DMS153 (cell line): ENCODE measurements around the gene TMEM242.
"Not testable (repeated sequence)": the region's sequence is repeated elsewhere in the genome, so short reads cannot be mapped to it uniquely, and the experiment has no call there.

ENCODE experiments used
- DNase-seq: peaks from one replicate; lab custom pipeline; 2025; lab: John Stamatoyannopoulos, UW

Gene TMEM242

DNA sequence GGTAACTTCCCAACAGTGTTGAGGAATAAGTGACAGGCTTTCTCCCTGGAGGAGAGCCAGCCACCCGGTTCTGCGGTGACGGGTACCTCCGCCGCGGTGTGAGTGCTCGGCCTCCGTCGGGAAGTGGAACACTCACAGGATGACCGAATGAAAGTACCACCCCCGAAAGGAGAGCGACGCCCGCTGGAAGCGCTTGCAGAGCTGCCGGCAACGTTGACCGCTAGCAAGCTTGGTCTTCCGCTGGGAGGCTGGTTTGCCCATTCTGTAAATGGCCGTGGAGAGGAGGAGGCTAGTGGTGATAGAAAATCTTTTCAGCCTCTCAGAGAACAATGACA, 614 bp upstream of the TMEM242 start:
- DNase-seq = no peak

DNA sequence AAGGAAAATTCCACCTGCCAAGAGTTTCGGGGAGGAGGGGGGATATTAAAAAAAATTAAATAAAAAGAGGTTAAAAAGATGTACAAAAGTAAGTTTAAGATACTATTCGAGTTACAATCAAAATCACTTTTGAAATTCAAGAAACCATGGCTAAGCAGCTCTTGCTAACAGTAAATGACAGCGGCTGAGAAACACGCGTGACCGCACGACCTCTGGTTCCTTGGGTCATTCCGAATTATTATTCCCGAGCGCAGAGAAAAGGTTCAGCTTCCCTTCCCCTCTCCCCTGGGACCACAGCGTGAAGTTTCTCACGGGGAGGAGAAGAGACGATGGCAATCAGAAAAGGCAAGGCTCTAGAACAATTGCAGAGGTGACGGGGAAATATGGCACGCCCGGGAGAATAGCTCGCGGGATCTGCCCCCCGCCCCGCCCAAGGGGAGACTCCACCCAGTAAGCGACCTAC, 496 bp downstream of the TMEM242 start:
- DNase-seq = no peak

DNA sequence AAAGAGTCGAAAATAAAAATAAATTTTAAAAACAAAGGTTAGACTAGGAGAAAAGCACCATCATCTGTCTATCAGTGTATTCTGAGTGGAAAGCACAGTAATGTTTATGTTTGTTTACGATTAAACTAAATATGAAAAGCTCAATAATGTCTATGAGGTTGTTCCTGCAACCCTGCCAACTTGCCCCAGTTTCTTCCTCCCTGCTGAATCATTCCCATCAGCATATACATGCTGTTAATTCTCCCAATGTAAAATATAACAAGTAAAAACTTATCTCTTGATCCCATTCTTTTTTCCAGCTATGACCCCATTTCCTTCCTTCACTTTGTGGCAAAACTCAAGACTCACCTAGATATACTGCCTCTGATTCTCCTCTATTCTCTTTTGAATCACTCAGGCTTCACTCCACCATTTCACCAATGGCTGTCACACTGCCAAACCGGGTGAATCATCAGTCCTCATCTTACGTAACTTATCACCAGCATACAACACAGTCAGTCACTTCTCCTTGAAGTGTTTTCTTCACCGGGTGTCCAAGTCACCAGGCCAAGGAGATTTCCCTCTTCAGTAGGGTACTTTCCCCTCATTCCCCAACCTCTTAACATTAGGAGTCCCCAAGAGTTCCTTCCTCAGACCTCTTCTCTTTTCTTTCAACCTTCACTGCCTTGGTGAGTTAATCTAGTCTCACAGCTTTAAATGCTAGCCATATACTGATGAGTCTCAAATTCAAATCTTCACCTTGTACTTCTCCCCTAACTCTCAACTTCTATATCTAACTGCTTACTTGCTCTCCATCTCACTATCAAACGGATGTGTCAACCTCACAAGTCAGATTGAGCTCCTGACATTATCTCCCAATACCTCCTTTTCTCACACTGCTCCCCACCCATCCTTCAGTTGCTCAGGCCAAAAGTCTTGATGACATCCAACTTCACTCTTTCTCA, 6.2 kb downstream of the TMEM242 start:
- DNase-seq = no peak

DNA sequence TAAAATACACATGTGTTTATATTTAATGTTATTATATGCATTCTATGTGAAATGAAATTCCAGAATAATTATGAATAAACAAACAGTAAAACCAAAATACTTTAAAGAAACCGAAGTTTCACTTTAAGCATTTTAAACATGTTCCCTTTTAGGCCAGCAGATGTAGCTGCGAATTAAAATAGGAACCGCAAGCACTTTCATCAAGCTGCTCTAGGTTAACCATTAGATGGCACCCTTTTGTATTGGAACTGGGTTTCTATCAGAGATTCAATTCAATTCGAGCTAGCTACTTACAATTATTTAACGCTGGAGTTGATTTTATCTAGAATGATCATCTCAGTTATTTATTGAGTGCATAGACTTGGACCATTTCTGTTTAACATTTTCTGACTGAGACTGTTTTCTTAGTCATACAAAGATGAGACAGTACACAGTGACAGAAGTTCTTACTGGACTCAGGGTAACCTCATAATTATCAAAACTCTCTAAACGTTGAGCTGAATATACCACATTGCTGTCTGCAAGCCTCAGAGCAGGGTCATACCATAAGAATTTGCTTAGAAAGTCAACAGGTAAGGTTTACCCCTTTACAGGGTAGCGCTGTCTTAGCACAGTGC, 8.5 kb downstream of the TMEM242 start:
- DNase-seq = no peak

DNA sequence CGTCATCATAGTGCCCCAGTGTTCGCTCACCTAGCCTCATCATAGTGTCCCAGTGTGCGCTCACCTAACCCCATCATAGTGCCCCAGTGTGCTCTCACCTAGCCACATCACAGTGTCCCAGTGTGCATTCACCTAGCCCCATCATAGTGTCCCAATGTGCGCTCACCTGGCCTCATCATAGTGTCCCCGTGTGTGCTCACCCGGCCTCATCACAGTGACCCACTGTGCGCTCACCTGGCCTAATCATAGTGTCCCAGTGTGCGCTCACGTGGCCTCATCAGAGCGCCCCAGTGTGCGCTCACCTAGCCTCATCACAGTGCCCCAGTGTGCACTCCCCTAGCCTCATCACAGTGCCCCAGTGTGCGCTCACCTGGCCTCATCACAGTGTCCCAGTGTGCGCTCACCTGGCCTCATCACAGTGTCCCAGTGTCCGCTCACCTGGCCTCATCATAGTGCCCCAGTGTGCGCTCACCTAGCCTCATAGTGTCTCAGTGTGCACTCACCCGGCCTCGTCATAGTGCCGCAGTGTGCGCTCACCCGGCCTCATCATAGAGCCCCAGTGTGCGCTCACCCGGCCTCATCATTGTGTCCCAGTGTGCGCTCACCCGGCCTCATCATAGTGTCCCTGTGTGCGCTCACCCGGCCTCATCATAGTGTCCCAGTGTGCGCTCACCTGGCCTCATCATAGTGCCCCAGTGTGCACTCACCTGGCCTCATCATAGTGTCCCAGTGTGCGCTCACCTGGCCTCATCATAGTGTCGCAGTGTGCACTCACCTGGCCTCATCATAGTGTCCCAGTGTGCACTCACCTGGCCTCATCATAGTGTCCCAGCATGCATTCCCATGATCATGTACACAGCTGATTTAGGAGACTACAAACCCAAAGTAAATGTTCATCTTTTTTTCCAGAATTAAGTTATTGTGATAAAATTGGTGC, 9.5 kb downstream of the TMEM242 start:
- DNase-seq = no peak

DNA sequence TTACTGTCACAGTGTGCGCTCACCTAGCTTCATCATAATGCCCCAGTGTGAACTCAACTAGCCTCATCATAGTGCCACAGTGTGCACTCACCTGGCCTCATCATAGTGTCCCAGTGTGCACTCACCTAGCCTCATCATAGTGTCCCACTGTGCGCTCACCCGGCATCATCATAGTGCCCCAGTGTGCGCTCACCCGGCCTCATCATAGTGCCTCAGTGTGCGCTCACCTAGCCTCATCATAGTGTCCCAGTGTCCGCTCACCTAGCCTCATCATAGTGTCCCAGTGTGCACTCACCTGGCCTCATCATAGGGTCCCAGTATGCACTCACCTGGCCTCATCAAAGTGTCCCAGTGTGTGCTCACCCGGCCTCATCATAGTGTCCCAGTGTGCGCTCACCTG, 10.6 kb downstream of the TMEM242 start:
- no peak for DNase-seq

DNA sequence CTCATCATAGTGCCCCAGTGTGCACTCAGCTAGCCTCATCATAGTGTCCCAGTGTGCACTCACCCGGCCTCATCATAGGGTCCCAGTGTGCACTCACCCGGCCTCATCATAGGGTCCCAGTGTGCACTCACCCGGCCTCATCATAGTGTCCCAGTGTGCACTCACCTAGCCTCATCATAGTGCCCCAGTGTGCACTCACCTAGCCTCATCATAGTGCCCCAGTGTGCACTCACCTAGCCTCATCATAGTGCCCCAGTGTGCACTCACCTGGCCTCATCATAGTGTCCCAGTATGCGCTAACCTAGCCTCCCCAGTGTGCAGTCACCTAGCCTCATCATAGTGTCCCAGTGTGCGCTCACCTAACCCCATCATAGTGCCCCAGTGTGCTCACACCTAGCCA, 12.6 kb downstream of the TMEM242 start:
- DNase-seq = not testable (repeated sequence)

DNA sequence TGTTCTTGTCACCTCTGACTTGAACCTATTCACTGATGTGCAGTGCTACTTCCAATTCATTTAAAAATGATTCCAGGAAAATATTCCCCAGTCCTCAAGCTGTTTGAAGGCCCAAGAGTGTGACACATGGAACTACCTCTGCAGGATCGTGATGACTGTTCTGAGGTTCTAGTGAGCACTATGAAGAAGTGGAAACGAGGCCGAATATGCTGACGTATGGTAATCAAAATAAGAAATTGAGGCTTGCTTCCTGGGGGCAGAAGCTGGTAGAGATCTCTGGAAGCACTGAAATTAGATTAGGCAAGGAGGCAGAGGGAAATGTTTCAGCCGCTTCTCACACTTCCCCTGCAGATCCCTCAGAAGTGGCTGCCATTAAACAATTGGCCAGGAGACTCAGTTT, 15.7 kb downstream of the TMEM242 start:
- DNase-seq = no peak

DNA sequence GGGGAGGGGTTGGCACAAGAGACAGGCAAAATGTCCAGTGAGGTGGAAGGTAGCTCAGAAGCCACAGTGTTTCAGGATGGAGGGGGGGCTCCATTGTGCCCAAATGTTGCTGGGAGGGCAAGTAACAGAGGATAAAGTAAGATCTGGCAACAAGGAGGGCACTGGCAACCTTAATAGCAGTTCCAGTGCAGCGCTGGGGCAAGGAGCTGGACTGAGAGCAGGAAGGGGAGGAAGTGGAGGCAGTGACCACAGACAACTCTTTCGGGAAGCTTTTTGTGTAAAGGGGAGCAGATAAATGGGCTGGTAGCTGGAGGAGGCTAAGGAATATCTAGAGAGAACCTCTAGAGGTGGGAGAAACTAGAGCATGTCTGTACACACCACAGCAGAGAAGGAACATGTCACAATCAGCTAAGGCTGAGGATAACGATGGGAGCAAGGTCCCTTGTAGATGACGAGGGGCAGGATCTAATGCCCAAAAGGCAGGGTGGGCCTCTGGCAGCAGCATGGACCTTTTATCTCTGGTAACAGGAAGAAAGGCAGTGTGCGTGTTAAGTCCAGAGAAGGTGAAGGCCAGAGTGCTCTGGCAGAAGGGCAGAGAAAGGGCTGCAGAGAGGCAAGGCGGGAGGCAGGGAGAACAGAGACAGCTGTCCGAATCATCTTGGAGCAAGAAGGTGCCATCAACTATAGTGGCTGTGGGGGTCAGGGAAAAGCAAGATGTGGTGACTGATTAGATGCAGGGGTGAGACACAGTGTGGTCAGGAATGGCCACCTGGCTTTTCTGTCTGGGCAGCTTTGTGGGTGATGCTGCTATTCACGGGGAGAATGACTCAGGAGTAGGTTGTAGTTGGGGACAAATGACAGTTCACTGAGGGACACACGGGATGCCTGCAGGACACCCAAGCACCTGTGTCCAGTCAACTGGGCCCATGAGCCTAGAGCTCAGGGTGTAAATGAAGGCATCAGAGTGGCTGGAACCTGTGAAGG, 17.4 kb downstream of the TMEM242 start:
- no peak for DNase-seq

DNA sequence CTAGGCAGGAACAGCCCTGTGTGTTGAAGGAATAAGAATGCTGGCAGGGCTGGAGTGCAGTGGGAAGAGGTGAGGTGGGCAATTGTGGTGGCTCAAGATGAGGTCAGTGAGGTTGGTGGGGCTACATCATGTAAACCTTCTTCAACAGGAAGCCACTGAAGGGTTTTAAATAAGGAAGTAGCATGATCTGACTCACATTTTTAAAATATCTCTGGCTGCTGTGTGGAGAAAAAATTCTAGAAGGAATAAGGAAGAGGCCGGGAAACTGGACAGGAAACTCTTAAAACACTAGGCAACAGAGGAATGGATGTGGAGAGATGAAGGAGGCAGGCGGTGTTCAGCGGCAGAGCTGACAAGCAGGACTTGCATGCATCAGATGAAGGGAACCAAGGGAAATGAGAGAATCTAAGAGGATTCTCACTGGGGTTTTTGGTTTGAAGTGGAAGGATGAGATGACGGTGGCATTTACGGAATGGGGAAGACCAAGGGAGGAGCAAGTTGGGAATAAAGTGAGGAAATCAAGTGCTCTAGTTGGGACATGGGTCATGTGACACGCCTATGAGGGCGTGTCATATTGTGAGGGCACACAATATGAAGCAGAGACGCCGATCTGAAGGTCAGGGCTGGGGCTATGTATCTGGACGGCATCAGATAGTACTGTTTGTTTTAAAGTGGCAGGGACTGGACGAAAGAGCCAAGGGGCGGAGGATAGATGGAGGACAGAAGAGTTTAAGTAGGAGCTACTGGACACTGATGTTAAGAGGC, 18.2 kb downstream of the TMEM242 start:
- no peak for DNase-seq

DNA sequence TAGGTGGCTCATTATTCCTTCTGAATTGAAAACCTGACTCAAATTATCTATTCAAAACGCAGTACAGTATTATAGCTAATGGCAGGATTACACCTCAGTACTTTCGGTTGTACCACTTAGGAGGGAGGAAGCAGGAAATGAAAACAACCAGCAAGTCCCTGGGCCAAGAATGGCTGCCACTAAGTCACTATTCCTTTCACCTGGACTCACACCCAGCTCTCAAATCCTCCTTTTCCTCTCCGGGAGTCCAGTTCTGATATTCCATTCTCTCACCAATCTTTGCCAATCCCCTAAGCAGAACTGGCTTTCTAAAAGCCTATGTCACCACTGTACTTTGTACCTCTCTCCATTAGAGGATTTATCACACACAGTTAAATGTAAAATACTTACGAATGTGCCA, 20.6 kb downstream of the TMEM242 start:
- DNase-seq = no peak

DNA sequence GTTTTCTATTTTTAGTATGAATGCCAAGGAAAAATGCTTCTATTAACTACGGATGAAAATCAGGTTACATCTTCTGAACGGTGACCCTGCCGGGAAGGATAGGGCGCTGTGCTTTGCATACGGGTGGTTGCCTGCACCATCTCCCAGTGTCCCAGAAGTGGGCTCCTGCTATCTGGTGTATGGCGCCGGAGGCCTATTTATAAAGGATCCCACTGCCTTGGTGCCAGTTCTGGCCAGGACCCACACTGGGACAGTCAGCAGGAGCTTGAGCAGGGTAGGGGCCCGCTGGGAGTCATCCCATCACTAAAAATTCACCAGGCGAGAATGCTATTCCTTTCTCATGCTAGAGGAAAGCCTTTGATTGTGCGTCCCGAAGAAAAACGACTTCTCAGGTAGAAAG, 22.9 kb downstream of the TMEM242 start:
- no peak for DNase-seq

DNA sequence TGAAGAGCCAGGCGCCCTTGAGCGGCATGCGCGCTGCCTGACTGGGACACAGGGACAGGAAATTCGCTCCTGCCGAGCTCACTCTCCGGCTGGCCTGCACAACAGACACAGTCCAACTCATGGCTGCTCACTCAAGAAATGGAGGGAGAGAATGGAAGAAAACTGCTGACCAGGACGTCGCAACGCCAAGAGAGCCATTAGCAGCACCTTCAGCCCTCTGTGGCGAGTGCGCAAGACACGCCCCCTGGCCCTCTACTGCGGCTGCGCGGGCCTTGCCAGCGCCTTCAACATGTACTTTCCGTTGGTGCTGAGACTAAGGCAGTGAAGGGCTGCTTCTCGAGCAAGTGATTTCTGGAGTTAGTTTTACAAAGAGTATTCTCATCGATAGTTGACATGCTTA, 23.3 kb downstream of the TMEM242 start:
- no peak for DNase-seq

DNA sequence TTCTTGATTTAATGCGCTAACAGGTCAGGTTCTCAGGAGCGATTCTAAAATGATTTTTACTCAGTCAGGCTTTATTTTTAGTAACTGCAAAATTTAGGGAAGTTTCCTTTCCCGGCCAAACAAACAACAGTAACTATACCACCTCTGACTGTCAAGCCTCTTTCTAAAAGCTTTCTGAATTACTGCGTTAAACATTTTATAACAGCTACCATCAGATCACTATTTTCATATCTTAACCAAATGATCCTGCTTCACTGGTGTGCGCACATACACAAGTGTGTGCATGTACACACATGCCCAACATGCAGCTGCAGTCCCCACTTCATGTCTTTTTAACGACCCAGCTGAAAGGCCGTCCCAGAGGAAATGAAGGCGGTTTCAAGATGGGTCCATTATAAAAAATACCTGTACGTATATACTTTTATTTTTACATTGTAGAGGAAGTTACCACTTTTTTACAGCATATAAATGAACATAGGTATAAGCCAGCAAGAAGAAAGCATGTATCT, 25.0 kb downstream of the TMEM242 start:
- no peak for DNase-seq

DNA sequence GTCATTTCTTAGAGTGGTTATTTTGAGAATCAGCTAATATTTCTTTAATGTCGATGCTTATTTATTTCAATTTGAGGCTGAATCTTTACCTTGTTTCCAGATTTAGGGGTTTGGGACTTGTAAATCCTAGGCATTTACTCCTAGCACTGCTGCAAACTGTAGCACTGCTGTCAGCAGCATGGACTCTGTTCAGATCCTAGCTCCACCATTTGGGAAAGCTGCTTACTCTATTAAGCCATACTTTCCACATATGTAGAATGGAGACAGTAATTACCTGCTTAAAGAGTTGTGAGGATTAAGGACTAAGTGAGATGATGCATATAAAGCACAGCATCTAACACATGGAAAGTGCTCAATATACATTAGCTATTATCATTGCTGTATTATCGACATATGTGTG, 28.7 kb downstream of the TMEM242 start:
- no peak for DNase-seq

DNA sequence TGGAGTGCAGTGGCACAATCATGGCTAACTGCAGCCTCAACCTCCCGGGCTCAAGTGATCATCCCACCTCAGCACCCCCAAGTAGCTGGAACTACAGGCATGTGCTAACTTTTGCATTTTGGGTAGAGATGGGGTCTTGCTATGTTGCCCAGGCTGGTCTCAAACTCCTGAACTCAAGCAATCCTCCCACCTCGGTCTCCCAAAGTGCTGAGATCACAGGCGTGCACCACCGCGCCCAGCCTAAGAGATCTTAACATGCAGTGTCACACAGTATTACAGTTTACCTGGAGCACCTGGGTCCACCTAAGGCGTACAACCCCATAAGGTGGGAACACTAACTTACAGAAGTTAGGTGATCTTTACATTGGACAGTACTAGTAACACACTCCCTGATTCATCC, 29.5 kb downstream of the TMEM242 start:
- no peak for DNase-seq

DNA sequence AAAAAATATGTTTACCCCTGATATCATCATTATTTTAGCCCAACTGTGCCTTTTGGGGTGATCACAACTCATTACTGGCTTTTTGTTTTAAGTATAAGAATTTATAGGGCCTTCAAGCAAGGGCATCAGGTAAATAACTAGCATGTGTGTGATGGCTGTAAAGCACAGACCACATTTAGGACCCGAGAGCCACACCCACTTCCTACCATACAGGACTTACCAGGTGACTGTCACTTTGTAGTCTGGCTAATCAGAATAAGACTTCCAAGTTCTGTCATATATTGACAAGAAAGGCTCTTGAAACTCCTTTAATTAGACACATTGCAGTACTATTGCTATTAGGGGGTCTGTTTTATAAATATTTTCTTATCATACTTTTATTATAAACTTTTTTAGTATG, 31.1 kb downstream of the TMEM242 start:
- DNase-seq = no peak

DNA sequence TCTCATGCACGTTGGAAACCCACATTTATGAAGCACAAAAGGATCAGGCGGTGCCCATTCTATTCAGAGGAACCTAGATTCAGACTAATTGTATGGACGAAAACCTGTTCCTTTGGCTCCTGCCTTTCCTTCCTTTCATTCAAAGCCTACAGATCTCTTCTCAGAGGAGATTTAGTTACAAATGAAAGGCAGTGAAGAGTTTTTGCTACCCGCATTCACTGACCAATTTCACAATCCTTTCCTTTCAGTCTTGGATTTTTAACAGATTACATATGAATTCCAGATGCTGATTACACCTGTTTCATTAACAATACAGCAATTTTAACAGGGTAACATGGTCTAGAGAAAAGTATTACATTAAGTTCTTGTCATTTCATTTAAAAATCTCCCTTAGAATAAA, 32.0 kb downstream of the TMEM242 start:
- no peak for DNase-seq

DNA sequence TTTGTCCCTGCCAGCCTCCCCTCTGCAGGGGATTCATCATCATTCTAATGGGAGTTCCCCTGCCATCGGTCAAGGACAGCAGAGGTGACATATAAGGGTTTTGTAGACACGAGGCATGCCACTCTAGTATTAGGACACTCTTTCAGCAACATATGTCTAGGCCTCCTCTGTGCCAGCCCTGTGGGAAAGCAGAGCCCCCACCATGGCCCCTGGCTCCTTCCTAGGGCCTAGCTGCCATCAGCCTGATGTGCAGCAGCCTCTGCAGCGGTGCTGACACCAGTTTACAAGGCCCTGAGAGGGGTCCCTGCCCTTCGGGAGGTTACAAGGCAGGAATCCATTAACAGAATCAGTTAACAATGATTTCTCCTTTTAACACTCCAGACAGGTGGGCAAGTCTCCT, 32.5 kb downstream of the TMEM242 start:
- no peak for DNase-seq

DNA sequence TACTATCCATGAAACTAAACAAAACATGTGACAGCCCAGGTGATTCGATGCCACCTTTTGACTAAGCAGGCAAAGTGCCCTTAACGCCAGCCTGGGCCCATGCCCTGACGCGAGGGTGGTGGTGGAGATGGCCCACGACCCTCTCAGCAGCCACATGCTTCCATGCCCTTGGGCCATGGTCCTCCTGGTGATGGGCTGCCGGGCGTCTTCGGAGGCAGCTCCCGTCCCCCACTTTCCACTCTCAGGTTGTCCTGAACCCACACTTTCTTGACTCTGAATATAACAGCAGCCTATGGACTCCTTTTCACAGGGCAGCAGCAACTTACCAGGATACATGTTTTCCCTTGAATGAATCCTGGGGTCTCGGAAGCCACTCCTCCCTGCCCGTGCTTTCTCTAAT, 33.6 kb downstream of the TMEM242 start:
- no peak for DNase-seq
